ENCODE data around the gene MAN2A2. TPM values are rescaled to one million over a fixed set of nuclear protein-coding genes. Genes with fewer than 3 reads are reported as not detected.

The MAN2A2 gene
- total and polyA plus RNA-seq, 2 of the 8 experiments (the other 6 are each of a cell fraction or from before 2014, with no cell fraction given), result 23.1 to 29.7 TPM

GRCh38 chr15:90949979-90950675, 47.0 kb downstream of the MAN2A2 start:
- Histone ChIP-seq H3K79me2 (ENCODE audit: control insufficient read depth in 1 of 2, insufficient read depth in 2 of 2, low read length in 2 of 2) (no peaks in the 10 kb centered on the region), H3K14ac (ENCODE audit: insufficient read length) (no peak overlapping the region), H3K9me3 (ENCODE audit: insufficient read depth in 2 of 2, low read depth in 1 of 2, low read length in 1 of 2) (no peaks in the 10 kb centered on the region), H3K4me2 (ENCODE audit: insufficient read depth in 1 of 2, low read depth in 2 of 2, low read length in 2 of 2) (no peak overlapping the region), H3K27ac (ENCODE audit: low read depth, low read length) (no peak overlapping the region), H3K4me3 (ENCODE audit: extremely low read depth in 1 of 4, insufficient read depth in 2 of 4, low read depth in 3 of 4, low read length in 4 of 4) (no peak overlapping the region), H2BK120ac (replicated peaks; ENCODE audit: low read depth, low read length) (no peak overlapping the region), H4K5ac (ENCODE audit: insufficient read length, low read depth, low read length) (no peak overlapping the region), H3K23ac (ENCODE audit: insufficient read length) (no peak overlapping the region), H3K36me3 (ENCODE audit: control insufficient read depth in 2 of 4, insufficient read depth in 4 of 4, low read length in 3 of 4) (peaks cover 8 to 63% (median 38%) of the 10 kb centered on the region in 4 experiments), H4K20me1 (replicated peaks in 1 of 2; ENCODE audit: control insufficient read depth in 1 of 2, insufficient read depth in 2 of 2, low read length in 2 of 2) (peaks cover 0 to 4% of the 10 kb centered on the region in 2 experiments), H2BK5ac (ENCODE audit: low read depth, low read length) (0 out of 2 replicates have a peak overlapping the region, but pooled peaks have one; percentile 16), H4K91ac (replicated peaks; ENCODE audit: insufficient read length, low read length) (no peak overlapping the region), H2BK20ac (ENCODE audit: low read length) (no peak overlapping the region), H3K18ac (ENCODE audit: extremely low read depth, low read length) (no peak overlapping the region), H3K56ac (replicated peaks; ENCODE audit: insufficient read length, low read depth, low read length) (no peak overlapping the region), H3K4ac (replicated peaks; ENCODE audit: insufficient read length, low read depth, low read length) (no peak overlapping the region), H3K79me1 (ENCODE audit: low read depth, low read length) (no peaks in the 10 kb centered on the region; the same call in 1 of the 2 replicates), H2AK5ac (ENCODE audit: low read depth, low read length) (no peak overlapping the region), H3K27me3 (replicated peaks in 1 of 4; ENCODE audit: control insufficient read depth in 3 of 4, extremely low read depth in 1 of 4, insufficient read depth in 3 of 4, low read length in 3 of 4) (no peaks in the 10 kb centered on the region), H3K23me2 (ENCODE audit: low read depth, low read length) (peaks cover 2% of the 10 kb centered on the region; the same call in 1 of the 2 replicates), H2BK12ac (ENCODE audit: low read depth, low read length) (no peak overlapping the region), H2AFZ (ENCODE audit: low read length) (no peak overlapping the region), H2BK15ac (ENCODE audit: low read length) (no peak overlapping the region), H4K8ac (ENCODE audit: extremely low read depth, insufficient read depth, low read length) (no peak overlapping the region; the same call in 1 of the 2 replicates), H3K4me1 (replicated peaks in 1 of 4; ENCODE audit: control insufficient read depth in 3 of 4, insufficient read depth in 4 of 4, low read length in 3 of 4) (peaks cover 0 to 1% (median 0%) of the 10 kb centered on the region in 4 experiments; a peak in 1 of 7 replicates), H3K9ac (replicated peaks in 1 of 4; ENCODE audit: extremely low read depth in 1 of 4, low read depth in 3 of 4, low read length in 3 of 4) (no peak overlapping the region)
- DNase-seq (ENCODE audit: low read depth in 1 of 2, low spot score in 2 of 2), result no peak
- POLR2A ChIA-PET (ENCODE audit: partially characterized antibody), result interaction anchor here (1.2 kb wide), 1 partner anchor 10 kb away, joined by 3 read pairs; no protein-coding TSS in a partner anchor
- FAIRE-seq, result no peak
- CTCF ChIA-PET (ENCODE audit: partially characterized antibody), result interaction anchor here (1.6 to 19.2 kb wide), 2 partner anchors 11 to 83 kb away, joined by 4 to 306 read pairs; partner anchors contain the start of genes HDDC3 and UNC45A
- TF ChIP-seq, protein P1, sequence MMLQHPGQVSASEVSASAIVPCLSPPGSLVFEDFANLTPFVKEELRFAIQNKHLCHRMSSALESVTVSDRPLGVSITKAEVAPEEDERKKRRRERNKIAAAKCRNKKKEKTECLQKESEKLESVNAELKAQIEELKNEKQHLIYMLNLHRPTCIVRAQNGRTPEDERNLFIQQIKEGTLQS (IDR thresholded peaks at IDR 0.05; ENCODE audit: insufficient read depth, low read depth, low read length), result no peak
- WGBS, 2 experiments (ENCODE audit: extremely low coverage in 1 of 2, insufficient coverage in 1 of 2, insufficient read length in 1 of 2, insufficient replicate concordance in 2 of 2, low coverage in 1 of 2, low lambda C conversion rate in 2 of 2, missing lambda C conversion rate in 1 of 2), result 96% methylated on average over 19 of the region's 23 CpGs; no CpG with 5 or more reads in 1 of the 2 experiments
